ENCODE data around the gene EMC8.
A peak's percentile ranks its signal among the peaks of the same experiment; 100 is the strongest.

EMC8 gene

GRCh38 chr16:85757341-85757822, 42.0 kb downstream of the EMC8 start:
- H3K4me3 ChIP-seq (ENCODE audit: low read depth, low read length), result no peak overlapping the region
- no peak for TF ChIP-seq CTCF (IDR thresholded peaks at IDR 0.05; ENCODE audit: insufficient read depth, low read depth, low read length, missing control alignments)
- peak; percentile 73 for DNase-seq (ENCODE audit: low read depth)

GRCh38 chr16:85755929-85756768, 43.2 kb downstream of the EMC8 start:
- peak overlapping the region; percentile 38 for H3K4me3 ChIP-seq (ENCODE audit: low read depth, low read length)
- no peak for TF ChIP-seq CTCF (IDR thresholded peaks at IDR 0.05; ENCODE audit: insufficient read depth, low read depth, low read length, missing control alignments)
- DNase-seq (ENCODE audit: low read depth), result peak; percentile 86

- no peak for TF ChIP-seq CTCF (IDR thresholded peaks at IDR 0.05; ENCODE audit: insufficient read depth, low read depth, low read length, missing control alignments)
- peak; percentile 67 for DNase-seq (ENCODE audit: low read depth)
- H3K4me3 ChIP-seq (ENCODE audit: low read depth, low read length), result no peak overlapping the region
These were observed 44.9 kb downstream of the EMC8 start for GRCh38 chr16:85754413-85754812.

- no peak for TF ChIP-seq CTCF (IDR thresholded peaks at IDR 0.05; ENCODE audit: insufficient read depth, low read depth, low read length, missing control alignments)
- H3K4me3 ChIP-seq (ENCODE audit: low read depth, low read length), result no peak overlapping the region
- DNase-seq (ENCODE audit: low read depth), result no peak
These were observed 45.4 kb downstream of the EMC8 start for GRCh38 chr16:85753976-85754375.

GRCh38 chr16:85753559-85753958, 45.8 kb downstream of the EMC8 start:
- DNase-seq (ENCODE audit: low read depth), result no peak
- no peak overlapping the region for H3K4me3 ChIP-seq (ENCODE audit: low read depth, low read length)
- TF ChIP-seq CTCF (IDR thresholded peaks at IDR 0.05; ENCODE audit: insufficient read depth, low read depth, low read length, missing control alignments), result no peak

GRCh38 chr16:85752511-85753420, 46.6 kb downstream of the EMC8 start:
- peak; percentile 62 for TF ChIP-seq CTCF (IDR thresholded peaks at IDR 0.05; ENCODE audit: insufficient read depth, low read depth, low read length, missing control alignments)
- peak; percentile 85 for DNase-seq (ENCODE audit: low read depth)
- H3K4me3 ChIP-seq (ENCODE audit: low read depth, low read length), result no peak overlapping the region; the same call in 1 of the 2 replicates

Data from GM12865 (cell line).